SW480 (cell line): Measurements from ENCODE around the gene ZNF598.
"Not testable (repeated sequence)": the region's sequence is repeated elsewhere in the genome, so short reads cannot be mapped to it uniquely, and the experiment has no call there.

Source experiments
- DNase-seq: peaks from one replicate; pipeline ENCODE4 v3.0.0-alpha.2; 2016; ENCODE audit warnings: low spot score

Gene ZNF598

DNA sequence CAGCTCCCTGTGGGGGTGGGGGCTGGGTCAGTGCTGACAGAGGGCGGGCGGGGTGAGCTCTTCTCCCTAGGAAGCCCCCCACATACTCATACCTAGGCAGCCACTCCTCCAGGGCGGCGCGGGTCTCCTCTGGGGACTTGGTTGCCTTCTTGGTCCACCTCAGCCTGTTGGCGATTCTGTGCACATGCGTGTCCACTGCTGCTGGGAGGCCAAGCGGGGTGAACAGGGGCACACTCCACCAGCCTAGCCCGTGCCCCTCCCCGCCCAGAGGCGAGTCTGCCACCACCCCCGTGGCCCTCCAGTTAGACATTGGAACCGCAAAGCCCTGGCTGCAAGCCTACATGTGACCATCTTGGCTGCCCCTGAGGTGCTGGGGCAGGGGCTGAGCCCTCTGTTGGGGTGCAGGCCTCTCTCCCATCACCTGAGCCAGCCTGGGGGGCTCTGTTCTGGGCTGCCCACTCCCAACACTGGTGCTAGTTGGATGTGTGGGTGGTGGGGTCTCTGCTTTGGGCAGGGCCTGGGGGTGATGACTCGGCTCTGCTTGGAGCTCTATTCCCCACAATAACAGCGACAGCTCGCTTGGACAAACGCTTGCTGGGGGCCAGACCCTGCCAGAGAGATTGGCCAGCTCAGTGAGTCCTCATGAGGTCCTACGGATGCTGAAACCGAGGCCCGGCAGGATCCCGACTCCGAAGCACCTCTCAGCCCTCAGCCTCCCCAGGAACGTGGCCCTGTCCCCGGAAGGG lies 30.6 kb upstream of the ZNF598 start:
- DNase-seq: no peak

DNA sequence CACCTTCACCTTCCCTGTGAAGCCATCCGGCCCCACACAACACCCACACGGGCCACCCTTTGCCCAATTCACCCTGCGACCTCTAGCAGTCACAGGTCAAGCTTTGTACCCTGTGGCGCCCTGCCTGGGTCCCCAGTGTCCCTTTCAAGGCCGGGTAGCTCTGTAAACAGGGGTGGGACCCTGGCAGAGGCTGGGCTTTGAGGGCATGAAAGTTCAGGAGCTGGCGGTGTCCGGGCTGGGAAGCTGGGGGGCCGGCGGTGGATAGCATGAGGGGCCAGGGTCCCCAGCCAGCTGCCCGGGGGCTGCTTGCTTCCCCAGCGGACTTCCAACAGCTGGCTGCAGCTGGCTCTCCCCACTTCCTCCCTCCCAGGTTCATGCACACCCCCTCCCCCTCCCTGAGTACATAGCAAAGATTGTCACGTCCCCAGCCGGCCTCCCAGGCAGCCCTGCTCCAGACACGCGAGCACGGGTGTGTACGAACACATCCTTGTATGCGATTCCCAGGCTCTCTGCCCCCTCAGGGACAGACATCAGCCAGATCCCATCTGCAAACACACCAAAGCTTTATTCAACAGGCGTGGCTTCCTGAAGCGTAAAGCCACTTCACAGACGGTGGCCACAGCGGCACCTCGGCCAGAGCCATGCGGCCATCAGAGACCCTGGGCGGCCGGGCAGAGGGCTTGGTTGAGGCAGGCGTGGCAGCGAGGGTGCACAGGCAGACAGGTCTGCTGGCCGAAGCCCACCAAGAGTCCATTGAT lies 29.8 kb upstream of the ZNF598 start:
- DNase-seq: peak; percentile 80

DNA sequence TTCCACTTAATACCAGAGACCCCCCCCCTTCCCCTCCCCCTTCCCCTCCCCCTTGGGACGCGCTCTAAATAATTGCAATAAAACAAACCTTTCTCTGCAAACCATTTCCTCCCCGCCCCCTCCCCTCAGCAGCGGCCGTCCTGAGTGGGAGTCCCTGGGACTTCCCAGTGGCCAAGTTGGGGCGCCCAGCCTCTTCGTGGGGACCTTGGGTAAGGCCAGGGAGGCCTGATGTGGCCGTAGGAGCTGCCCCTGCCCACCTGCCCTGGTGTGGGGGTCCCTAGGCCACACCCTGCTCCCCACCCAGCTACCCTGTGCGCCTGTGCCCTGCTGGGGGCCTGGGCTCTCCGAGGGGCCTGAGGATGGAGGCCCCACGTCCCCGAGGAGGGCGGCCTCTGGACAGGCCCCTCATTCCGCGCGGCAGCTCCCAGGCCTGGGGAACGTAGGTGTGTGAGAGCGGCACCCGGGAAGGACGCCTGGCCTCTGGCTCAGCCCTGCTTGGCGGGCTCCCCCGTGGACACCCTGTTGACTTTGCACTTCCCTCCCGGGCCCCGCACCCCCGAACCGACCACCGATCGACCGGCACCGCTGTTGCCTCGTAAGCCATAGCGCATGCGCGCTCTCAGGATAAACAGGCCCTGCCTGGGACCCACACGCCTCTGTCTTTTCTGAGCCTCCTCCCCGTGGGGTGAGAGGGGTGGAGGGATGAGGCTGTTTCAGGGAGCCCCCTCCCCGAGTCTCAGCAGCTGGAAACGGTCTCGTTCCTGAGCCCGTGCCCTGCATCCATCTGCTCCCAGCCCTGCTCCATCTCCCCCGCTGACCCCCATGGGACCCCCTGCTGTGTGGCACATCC lies 29.0 kb upstream of the ZNF598 start:
- DNase-seq: no peak

DNA sequence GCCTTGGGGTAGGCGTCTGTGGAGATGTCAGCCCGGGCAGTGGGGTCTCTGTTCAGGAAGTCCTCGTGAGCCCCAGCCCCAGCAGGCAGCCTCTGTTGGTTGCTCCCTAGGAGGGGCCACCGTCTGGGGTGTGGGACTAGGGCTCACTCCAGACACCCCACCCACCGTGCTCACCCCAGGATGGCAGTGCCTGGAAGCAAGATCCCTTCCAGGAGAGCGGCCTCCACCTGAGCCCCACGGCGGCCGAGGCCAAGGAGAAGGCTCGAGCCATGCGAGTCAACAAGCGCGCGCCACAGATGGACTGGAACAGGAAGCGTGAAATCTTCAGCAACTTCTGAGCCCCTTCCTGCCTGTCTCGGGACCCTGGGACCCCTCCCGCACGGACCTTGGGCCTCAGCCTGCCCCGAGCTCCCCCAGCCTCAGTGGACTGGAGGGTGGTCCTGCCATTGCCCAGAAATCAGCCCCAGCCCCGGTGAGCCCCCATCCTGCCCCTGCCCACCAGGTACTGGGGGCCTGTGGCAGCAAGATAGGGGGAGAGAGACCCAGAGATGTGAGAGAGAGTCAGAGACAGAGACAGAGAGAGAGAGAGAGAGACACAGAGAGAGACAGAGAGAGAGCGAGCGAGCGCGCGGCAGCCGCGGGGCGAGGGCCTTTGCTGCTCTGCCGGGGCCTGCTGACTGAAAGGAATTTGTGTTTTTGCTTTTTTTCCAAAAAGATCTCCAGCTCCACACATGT lies 28.2 kb upstream of the ZNF598 start:
- no peak for DNase-seq

DNA sequence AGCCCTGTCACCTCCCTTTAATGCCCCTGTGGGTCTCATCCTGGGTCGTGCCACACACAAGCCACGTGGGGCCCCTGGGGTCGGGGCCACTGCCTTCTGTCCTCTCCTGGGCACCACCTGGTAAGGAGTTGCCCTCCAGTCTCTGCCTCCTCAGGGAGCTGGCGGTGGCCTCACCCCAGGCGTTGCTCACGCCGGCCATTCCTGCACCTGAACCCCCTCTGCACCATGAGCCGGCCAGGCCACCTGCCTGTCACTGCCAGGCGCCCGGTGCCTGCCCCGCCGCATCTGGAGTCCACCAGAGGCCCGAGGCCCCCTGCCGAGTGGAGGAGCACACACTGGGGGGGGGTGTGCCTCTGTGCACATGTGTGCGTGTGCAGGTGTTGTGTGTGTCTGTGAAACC lies 27.5 kb upstream of the ZNF598 start:
- DNase-seq: no peak

DNA sequence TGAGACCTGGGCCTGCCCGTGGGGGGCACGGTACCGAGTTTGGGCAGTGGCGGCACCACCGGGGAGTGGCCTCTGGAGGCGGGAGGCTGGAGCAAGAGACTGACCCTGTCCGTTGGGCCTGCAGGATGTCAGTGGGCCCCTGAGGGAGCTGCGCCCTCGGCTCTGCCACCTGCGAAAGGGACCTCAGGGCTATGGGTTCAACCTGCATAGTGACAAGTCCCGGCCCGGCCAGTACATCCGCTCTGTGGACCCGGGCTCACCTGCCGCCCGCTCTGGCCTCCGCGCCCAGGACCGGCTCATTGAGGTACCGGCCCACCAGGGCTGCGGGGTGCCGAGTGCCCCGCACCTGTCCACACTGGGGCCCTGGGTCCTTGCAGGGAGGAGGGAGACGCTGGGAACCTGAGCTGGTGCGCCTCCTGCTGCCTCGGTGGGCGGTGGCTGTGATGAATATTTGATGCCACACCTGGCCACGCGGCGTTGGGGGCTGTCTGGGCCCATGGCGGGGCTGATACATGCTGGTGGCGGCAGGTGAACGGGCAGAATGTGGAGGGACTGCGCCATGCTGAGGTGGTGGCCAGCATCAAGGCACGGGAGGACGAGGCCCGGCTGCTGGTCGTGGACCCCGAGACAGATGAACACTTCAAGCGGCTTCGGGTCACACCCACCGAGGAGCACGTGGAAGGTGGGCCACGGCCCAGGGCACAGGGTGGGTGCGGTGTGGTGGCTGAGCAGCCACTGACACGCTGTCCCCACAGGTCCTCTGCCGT lies 26.8 kb upstream of the ZNF598 start:
- DNase-seq: no peak

DNA sequence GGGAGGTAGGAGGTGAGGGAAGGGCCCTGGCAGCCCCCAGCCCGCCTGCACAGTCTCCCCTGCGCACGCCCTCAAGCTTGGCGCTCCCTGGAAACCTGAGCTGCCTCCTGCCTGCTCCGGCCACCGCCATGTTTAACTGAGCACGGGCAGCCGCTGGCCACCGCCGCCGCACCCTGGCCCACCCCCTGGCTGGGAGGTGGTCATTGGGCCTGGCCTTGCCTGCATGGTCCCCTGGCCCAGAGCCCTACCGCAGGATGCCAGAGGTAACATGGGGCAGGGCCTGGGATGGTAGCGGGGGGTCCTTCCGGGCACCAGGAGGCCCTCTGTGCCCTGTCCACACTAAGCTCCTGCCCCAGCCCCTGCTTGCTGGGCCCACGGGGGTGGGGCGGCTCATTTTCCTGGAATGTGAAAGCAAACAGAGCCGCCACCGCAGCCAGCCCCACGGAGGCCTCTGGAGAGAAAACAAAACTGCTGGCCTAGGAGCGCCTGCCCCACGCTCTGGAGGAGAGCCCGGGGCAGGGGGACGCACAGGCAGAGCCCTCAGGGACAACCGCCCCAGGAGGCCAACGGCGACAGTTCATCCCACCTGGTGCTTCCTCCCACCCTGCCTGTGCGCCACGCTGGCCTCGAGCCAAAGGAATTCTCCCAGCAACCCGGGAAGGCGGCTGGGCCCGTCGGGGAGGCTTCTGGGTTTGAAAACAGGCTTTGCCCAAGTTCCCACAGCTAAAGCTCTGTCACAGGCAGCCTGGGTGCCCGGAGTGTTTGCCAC lies 26.0 kb upstream of the ZNF598 start:
- DNase-seq: no peak

GRCh38 chr16:2034696-2035430 lies 25.2 kb upstream of the ZNF598 start:
- DNase-seq: no peak

GRCh38 chr16:2033909-2034695 lies 24.5 kb upstream of the ZNF598 start:
- DNase-seq: not testable (repeated sequence)

DNA sequence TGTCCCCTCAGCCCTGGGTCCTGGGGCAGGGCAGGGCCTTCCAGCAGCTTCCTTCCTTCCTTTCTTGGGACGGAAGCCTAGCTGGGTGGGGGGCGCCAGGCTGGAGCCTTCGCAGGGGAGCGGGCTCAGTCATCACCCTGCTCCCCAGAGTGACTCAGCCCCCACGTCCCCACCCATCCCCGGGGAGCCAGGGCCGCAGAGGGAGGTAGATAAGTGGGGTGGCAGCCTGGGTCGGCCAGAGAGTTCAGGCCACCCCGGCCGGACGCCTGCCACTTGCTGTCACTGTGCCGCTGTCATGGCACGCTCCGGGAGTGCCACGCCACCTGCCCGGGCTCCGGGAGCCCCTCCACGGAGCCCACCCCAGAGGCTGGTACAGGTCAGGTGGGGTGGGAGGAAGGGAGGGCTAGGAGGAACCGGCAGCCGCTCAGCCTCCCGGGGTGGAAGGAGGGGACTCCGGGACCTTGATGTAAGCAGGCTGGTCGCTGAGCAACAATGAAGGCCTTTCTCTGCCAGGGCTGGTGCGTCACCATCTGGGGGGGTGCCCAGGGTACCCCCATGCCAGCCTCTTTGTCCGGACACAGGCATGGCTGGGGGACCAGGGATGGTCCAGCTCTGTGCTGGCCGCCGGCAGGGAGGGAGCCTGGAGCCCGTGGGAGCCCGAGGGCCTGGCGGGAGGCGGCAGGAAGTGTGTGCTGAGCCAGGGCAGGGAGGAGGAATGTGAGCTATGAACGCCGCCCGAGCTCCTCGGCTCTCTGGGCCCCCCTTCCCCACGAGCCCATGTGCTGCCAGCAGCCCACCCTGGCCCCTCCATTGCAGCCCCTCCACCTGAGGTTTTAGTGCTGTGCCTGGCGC lies 23.7 kb upstream of the ZNF598 start:
- DNase-seq: no peak

DNA sequence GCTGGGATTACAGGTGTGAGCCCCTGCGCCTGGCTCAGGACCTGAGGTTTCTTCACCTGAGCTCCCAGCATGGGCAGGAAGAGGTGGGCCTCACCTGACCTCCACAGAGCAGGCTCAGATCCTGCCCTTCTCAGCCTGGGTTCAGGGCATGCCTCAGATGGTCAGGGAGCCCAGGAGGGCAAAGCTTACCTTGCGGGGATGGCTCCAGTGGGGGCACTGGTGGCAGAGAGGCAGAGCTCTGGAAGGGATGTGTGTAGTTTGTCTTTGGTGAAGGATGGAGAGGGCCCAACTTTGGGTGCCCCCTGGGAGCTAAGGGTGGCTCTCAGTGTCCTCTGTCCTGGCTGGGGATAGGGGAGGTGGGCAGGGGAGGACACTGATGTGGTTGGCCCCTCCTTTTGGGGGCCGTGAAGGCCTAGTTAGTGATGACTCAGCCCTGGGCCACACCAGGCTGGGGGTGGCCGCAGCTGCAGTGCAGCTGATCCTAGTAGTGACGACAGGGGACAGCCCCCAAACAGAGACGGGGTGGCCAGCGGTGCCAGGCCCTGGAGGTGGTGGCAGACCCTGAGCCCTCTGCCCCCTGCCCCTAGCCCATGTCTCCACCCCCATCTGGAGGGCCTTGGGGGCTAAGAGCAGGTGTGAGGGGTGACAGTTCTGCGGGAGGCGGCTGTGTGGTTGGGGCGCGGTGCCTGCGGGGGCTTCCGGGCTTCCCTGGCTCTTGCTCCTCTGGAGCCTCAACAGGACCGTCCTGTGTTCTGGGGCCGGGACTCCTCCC lies 22.9 kb upstream of the ZNF598 start:
- DNase-seq: no peak

DNA sequence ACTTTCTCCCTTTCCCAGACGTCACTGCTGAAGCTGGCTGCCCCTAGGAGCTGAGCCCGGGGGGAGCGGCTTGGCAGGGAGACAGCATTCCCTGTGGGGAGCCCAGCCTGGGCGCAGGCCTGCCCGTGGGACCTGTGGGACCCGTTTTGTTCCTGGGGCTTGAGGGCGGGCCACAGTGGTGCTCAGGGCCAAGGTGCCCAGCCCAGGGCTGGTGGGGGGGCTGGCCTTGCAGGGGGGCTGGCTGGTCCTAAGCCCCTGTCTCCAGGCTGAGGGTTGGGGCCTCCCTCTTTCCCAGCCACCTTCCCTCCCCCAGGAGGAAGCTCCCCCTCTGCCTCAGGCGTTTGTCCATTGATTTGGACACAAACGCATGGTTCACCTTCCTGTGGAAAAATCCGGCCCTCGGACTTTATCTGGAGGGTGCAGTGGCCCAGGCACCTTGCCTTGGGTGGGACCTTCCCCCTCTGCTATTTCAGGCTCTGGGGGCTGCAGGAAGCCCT lies 21.5 kb upstream of the ZNF598 start:
- no peak for DNase-seq

DNA sequence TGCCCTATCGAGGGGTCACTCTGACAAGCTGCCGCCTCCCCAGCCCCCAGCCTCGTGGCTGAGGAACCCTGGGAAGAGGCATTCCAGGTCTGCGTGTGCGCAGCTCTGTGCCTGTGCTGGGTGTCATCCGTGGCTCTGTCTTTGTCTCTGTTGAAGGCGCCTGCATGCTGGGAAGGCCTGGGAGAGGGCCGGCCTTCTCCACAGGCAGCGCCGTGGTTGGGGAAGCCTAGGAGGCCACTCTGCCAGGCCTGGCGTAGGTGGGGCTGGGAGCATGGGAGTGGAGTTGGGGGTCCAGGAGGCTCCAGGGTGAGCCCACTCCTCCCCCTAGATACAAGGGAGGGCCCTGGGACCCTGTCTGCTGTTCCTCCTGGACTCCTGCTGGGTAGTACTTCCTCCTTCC lies 20.4 kb upstream of the ZNF598 start:
- no peak for DNase-seq

DNA sequence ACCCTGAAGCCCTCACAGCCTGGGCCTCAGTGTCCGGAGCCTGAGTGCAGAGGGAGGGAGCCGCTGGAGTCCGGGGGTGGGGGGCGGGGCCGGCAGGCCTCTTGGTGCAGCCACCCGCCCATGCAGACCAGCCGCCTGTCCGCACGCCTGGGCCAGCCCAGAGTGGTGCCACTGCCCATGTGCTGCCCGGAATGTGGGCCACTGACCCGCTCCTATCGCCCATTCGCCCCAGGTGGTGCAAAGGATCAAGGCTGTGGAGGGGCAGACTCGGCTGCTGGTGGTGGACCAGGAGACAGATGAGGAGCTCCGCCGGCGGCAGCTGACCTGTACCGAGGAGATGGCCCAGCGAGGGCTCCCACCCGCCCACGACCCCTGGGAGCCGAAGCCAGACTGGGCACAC lies 19.7 kb upstream of the ZNF598 start:
- DNase-seq: no peak

DNA sequence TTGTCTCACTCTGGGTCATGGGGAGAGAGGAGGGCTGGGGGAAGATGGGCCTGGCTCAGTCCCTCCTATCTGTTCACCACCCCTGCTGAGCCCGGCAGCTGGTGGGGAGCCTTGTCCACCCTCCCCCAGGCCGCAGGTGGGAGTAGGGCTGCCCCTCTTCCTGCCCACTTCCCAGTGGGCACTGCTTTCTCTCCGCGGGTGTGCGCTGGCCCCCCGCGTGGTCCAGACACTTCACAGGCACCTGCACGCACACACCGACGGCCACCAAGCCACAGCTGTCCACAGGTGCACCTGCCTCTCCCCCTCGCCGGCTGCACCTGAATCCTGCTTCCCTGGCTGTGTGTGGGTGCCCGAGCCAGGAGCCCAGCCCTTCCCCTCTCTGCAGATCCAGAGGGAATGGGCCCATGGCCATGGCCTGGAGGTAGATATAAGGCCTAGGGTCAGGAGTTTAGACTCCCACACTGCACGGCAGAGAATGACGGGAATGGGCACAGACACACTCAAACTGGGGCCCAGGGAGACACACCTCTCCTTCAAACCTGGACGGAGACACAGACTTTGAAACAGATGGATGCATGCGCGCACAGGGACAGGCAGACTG lies 19.1 kb upstream of the ZNF598 start:
- DNase-seq: no peak

DNA sequence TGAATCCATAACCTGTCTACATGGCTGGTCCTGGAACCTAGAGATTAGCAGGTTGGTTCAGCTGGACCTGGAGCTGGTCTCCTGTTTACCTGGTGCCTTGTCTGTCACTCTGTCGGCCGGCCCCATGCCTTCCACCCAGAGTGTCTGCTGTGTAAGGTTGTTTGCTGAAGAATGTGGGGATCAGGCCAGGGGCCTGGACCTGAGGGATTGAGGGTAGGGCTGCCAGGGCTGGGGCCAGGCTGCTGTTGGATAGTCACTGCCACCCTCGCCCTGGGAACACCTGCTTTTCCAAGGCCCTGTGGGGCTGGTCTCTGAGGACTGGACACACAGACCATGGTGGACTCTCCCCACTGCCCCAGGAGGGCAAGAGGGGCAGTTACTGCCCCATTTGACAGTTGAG lies 18.5 kb upstream of the ZNF598 start:
- DNase-seq: no peak
